Nephron progenitor cell (in vitro differentiated cells): ENCODE data around the gene LAMC2.

Source experiments
- DNase-seq: peaks from one replicate; pipeline ENCODE4 v3.0.0; 2021
- H3K27ac Mint-ChIP-seq: 2 replicates; pipeline ENCODE4 v1.8.0; 2021; ENCODE audit warnings: mild to moderate bottlenecking, moderate library complexity, mixed read lengths
- H3K27me3 Mint-ChIP-seq: 2 replicates; pipeline ENCODE4 v1.8.0; 2021; ENCODE audit warnings: mild to moderate bottlenecking, low read depth, mixed read lengths; ENCODE audit not compliant: poor library complexity
- H3K36me3 Mint-ChIP-seq: 2 replicates; pipeline ENCODE4 v1.8.0; 2021; ENCODE audit warnings: low read depth, mixed read lengths
- H3K4me1 Mint-ChIP-seq: 2 replicates; pipeline ENCODE4 v1.8.0; 2021; ENCODE audit warnings: mixed read lengths
- H3K4me3 Mint-ChIP-seq: 2 replicates; pipeline ENCODE4 v1.8.0; 2021; ENCODE audit warnings: mild to moderate bottlenecking, moderate library complexity, mixed read lengths
- H3K9me3 Mint-ChIP-seq: 2 replicates; pipeline ENCODE4 v1.8.0; 2021; ENCODE audit warnings: mild to moderate bottlenecking, moderate library complexity, mixed read lengths
- CTCF ChIP-seq: fragments of 200-600 bp; sonication (generic); IDR thresholded peaks from 2 replicates; pipeline ENCODE4 v1.5.0; 2021; ENCODE audit warnings: antibody characterized with exemption

LAMC2 gene

GRCh38 chr1:183293876-183294275 is 107.8 kb downstream of the LAMC2 start:
- Mint-ChIP-seq H3K36me3 (no peaks in the 10 kb centered on the region), H3K4me1 (peaks cover 36% of the 10 kb centered on the region), H3K9me3 (peaks cover 5% of the 10 kb centered on the region), H3K4me3 (no peak overlapping the region), H3K27ac (peak overlapping the region; percentile 59), H3K27me3 (peaks cover 25% of the 10 kb centered on the region)
- DNase-seq, result no peak
- no peak for TF ChIP-seq CTCF
